Uterus (tissue), 2 donors: ENCODE measurements around the gene SCFD2.

Experiments used
- CTCF ChIP-seq, 4 experiments: fragments of 200-600 bp in 2 of 4; fragments of 450-650 bp in 2 of 4; sonication (generic) in 2 of 4; IDR thresholded peaks; one replicate each; pipeline ENCODE4 v1.5.1; 2016 to 2019; ENCODE audit warnings: antibody characterized with exemption in 4 of 4, mild to moderate bottlenecking in 2 of 4, moderate library complexity in 1 of 4
- POLR2A ChIP-seq, 2 donors: fragments of 450-650 bp; IDR thresholded peaks; one replicate each; pipeline ENCODE4 v1.6.1; 2016; ENCODE audit warnings: antibody characterized with exemption in 2 of 2, mild to moderate bottlenecking in 1 of 2, moderate library complexity in 1 of 2

GRCh38 chr4:52936729-52937128 lies 429.1 kb downstream of the SCFD2 start:
- no peak for TF ChIP-seq CTCF (IDR thresholded peaks at IDR 0.05)
- no peak for TF ChIP-seq POLR2A (IDR thresholded peaks at IDR 0.05)
